Measurements from ENCODE around the gene ANGPTL4.
A peak's percentile ranks its signal among the peaks of the same experiment; 100 is the strongest.

DNA sequence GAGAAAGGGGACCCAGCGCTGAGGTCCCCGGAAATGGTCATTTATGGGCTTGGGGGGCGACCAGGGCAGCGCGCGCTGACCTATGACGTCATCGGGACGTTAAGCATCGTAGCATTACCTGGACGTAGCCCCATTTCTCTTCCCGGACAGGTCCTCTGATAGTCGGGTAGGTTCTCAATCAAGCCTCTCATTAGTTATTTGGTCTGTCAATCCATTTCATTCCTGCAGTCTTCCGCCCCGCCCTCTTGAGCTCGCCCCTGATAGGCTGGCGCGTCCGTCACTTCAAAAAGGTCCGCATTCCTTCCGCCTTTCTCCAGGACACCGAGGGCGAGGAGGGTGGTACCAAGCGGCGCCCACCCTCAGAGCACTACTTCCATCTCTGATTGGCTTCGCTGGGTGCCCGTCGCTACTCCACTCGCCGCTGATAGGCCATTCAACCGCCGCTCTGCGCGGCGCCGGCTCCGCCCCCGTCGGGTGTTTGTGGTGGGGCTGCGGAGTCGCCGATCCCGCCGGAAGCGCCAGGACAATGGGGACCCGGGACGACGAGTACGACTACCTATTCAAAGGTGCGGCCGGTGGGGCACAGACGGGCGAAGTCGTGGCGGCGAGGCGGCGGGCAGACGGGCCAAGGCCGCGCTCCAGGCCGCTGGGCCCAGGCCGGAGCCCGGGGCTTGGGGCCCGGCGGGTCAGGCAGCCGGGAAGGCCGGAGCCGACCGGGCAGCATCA lies 26.1 kb downstream of the ANGPTL4 start, which contains the start of gene RAB11B:
- TF ChIP-seq, protein P1, sequence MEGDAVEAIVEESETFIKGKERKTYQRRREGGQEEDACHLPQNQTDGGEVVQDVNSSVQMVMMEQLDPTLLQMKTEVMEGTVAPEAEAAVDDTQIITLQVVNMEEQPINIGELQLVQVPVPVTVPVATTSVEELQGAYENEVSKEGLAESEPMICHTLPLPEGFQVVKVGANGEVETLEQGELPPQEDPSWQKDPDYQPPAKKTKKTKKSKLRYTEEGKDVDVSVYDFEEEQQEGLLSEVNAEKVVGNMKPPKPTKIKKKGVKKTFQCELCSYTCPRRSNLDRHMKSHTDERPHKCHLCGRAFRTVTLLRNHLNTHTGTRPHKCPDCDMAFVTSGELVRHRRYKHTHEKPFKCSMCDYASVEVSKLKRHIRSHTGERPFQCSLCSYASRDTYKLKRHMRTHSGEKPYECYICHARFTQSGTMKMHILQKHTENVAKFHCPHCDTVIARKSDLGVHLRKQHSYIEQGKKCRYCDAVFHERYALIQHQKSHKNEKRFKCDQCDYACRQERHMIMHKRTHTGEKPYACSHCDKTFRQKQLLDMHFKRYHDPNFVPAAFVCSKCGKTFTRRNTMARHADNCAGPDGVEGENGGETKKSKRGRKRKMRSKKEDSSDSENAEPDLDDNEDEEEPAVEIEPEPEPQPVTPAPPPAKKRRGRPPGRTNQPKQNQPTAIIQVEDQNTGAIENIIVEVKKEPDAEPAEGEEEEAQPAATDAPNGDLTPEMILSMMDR (IDR thresholded peaks at IDR 0.05 in 8 of 11, conservative IDR thresholded peaks at IDR 0.05 in 3 of 11): peak in 2 of 11 experiments; percentile 20 to 35
- TF ChIP-seq POLR2A (IDR thresholded peaks at IDR 0.05): no peak
- peak; percentile 88 to 93 (median 89) for TF ChIP-seq POLR2AphosphoS5 (IDR thresholded peaks at IDR 0.05)
